ENCODE results near the gene SEC24D.

GRCh38 chr4:118738090-118738489 lies 97.8 kb downstream of the SEC24D start:
- no peak for TF ChIP-seq CTCF (IDR thresholded peaks at IDR 0.05; ENCODE audit: low read depth, low read length)
- no peak for TF ChIP-seq POLR2A (IDR thresholded peaks at IDR 0.05; ENCODE audit: extremely low read depth, insufficient read length)
